ENCODE data around the gene C2orf15.
"Not testable (repeated sequence)": the region's sequence is repeated elsewhere in the genome, so short reads cannot be mapped to it uniquely, and the experiment has no call there.

The C2orf15 gene

GRCh38 chr2:99169534-99169933, 28.0 kb downstream of the C2orf15 start:
- DNase-seq, result no peak

GRCh38 chr2:99171377-99172140, 30.1 kb downstream of the C2orf15 start:
- no peak for DNase-seq

DNA sequence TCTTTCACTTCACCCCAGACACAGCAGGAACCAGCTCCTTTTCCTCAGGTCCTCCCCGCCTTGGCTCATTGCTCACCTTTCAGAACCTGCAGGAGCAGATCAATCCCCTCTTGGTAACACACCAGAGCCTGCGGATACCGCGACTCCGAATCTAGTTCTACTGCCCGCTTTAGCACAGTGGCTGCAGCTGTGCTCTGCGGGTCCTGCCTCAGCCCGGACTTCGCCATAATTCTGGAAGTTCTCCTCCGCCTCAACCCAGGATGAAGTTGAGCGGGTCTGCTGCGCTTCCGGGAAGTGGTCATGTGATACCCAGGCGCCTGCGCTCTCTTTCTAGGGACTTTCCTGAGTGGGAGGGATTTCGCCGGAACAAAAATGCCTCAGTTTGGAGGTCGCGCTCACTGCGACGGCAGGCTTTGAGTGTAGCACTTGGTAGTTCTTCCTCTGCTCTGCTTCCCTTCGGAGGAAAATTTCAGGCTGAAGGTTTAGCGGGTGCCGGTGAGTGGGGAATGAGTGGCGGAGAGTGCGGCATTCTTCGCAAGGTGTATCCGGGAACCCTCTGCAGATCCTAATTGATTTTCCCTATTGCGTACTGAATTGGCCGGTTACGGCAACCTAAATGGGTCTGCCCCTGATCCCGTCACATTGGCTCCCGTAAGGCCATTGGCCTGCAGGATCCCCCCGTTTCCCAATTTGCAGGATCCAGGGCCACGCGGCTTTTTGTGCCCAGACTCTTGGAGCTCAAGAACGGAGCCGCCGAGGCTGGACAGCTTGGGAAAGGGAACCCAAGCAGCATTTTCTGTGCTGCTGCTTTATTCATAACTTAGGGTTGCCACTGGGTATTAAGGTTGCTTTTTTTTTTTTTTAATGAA, 39.5 kb downstream of the C2orf15 start, which contains the start of the genes MITD1 and MRPL30:
Gene MITD1 (minus strand): TSS at position 304 of the 869 bp plus-strand sequence. CDS start 77 bp downstream, at position 227.
Gene MRPL30 (plus strand): TSS at position 430 of the 869 bp plus-strand sequence. CDS start 5,020 bp downstream, outside the sequence.
- peak; percentile 96 to 98 for DNase-seq

- peak in 1 of 2 donors; percentile 9 for DNase-seq
Observed at GRCh38 chr2:99181624-99182000, 40.1 kb downstream of the C2orf15 start.

- DNase-seq, result no peak
Observed at GRCh38 chr2:99183025-99183424, 41.5 kb downstream of the C2orf15 start.

GRCh38 chr2:99184811-99185210, 43.3 kb downstream of the C2orf15 start:
- no peak for DNase-seq

- DNase-seq, result no peak
Observed at GRCh38 chr2:99187011-99187410, 45.5 kb downstream of the C2orf15 start.

DNA sequence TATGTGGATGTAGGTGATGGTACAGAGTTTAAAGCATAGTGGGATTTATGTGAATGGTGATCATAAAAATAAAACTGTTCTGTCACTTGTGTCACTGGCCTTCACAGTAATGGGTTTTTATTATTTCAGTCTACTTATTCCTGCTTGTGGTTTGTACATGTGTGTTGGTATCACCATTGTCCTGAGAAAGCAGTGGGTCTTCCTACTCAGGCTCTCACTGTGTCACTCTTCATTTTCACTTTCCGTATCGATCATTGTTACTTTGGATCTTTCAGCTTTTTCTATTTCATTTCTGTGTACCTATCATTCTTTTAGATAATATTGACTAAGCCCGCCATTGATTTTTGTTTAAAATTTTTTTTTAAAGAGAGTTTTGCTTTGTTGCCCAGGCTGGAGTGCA, 46.9 kb downstream of the C2orf15 start:
- no peak for DNase-seq

DNA sequence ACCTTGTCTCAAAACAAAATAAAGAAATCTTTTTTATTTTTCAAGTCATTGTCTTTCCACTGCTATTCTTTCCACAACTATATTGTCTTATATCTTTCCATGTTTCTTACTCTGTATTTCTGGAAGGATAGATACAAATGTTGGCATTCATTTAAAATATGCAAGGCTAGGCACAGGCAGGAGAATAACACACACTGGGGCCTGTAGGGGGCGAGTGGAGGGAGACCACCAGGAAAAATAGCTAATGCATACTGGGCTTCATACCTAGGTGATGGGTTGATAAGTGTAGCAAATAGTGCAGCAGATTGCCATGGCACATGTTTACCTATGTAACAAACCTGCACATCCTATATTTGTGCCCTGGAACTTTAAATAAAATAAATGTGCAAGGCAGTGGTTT, 49.0 kb downstream of the C2orf15 start:
- no peak for DNase-seq

- DNase-seq, result not testable (repeated sequence)
Observed at GRCh38 chr2:99192364-99192763, 50.9 kb downstream of the C2orf15 start.

GRCh38 chr2:99198103-99198841, 56.8 kb downstream of the C2orf15 start:
- no peak for DNase-seq

DNA sequence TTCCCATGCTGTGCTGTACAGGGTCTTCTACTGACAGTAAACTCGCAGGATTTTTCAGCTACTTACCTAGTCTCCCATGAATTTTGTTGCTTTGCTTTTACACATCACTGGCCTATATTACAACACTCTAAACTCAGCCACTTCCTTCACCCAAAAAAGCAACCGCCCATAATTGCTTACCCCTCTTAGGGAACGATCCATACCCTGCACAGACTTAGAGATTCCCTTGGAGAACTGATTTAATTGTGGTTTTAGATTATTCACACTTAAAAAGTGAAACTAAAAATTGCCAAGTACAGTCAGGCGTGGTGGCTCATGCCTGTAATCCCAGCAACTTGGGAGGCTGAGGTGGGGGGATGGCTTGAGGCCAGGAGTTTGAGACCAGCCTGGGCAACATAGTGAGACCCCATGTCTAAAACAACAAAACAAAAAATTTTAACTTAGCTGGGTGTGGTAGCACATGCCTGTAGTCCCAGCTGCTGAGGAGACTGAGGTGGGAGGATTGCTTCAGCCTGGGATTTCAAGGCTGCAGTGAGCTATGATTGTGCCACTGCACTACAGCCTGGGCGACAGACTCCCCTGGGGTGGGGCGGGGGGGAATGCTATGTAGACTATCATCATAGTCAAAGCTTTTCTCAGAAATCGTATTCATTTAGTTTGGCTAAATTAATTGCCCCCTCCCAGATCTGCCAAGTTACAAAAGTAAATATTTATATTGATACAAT, 58.7 kb downstream of the C2orf15 start:
- peak; percentile 15 to 39 for DNase-seq

Measured in inflammatory macrophage (primary cell).